ENCODE data around the gene CNTNAP4.

Gene CNTNAP4

DNA sequence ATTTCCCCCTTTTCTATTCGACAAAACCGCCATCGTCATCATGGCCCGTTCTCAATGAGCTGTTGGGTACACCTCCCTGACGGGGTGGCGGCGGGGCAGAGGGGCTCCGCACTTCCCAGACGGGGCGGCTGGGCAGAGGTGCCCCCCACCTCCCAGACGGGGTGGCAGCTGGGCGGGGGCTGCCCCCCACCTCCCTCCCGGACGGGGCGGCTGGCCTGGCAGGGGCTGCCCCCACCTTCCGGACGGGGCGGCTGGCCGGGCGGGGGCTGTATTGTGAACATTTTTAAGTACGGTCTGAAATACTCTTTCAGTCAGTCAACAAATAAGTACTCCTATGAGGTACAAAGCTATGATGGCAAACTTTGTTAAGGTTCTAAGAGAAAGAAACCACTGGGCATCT lies 222.8 kb downstream of the CNTNAP4 start:
- DNase-seq, result no peak

DNA sequence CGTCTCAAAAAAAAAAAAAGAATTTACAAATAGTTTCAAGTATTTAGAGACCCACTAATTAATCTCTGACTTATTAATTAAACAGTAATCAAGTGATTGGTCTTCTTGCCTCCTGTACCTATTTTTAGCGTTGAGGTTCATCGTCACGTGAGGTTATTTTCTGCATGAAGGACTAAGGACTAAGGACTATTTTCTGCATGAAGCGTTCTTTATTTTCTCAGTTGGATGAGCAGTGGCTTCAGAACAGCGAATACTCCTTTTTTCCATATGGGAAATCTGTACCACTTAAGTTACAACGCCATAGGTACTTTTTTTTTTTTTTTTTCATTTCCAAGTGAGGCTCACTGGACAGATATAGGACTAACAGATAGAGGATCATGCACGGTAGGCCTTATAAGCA lies 224.9 kb downstream of the CNTNAP4 start:
- DNase-seq, result no peak

DNA sequence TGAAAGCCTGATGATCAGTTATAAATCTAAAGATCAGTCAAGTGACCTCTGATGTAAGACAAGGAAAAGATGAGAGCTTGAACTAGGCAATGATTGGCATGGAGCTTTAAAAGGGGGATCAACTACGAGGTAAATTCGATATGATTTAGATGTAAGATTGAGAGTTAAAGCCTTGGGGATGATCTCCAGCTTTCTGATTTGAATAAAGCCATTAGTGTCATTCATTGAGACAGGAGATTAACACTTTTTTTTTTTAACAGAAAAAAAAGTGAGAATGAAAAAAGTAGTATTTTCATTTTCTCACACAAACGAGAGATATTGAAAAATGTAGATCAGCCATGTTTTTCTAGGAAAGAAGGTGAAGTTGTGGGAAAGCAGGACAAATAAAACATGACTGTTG lies 225.4 kb downstream of the CNTNAP4 start:
- DNase-seq, result no peak

DNA sequence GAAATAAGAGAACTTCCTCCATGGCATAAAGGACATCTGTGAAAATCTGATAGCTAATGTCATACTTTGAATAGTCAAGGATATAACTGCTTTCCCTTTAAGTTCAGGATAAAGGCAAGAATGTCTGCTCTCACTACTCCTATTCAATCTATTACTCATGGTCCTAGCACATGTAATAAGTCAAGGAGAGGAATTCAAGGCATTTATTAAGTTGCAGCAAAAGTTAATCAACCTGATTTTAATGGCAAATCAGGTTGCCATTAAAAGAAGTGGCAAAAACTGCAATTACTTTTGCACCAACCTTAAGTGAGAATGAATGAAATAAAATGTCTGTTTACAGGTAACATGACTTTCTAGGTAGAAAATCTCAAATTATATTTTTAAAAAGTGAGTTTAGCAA lies 225.9 kb downstream of the CNTNAP4 start:
- no peak for DNase-seq

DNA sequence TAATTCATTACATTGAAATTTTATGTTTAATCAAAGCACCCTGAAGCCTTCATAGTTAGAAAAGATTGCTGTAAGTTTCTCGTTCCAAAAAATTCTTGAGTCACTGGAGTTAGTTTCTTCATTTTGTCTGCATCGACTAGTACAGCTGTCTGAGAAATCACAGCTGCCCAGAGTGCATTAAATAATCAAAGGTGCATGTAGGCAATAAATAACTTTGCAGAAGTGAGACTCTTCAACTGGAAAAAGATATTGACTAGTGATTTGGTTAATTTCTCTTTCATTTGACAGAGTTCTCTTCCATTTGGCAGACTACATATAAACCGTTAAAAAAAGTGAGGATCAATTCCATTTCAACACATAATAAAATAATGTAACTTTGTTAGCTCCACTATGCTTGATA lies 234.0 kb downstream of the CNTNAP4 start:
- no peak for DNase-seq

DNA sequence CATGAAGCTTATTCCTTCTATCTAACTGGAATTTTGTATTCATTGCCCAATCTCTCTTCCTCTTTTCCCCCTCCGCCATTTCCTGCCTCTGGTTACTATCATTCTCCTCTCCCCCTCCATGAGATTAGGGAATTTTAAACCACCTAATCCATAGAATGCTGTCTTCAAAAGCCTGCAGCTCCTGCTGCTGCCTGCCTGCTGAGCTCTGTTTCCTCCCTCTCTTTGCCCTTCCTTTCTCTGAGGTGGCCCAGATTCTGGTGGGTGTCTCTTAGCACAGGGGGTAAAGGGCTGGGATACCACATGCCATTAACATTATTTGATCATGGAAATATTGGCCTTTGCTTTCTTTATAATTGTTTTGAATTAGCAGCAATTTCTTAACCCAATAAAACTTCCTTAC lies 241.6 kb downstream of the CNTNAP4 start:
- DNase-seq, result no peak

DNA sequence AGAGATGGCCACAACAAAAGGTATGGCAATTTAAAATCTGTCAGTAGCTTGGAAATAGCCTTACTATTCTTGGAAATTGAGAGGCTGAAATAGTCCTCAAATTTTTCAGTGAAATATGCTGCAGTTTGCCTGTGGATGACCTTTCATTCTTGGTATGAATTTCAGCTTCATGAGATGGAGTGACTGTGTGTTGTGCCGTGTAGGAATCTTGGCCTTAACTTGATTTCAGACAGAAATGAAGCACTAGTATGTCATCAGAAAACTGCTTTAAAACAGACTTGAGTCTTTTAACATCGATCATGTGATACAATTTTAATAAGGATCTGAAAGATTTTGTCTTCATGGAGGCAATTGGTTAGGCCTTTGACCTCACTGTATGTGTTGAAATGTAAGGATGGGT lies 247.2 kb downstream of the CNTNAP4 start:
- DNase-seq, result no peak

DNA sequence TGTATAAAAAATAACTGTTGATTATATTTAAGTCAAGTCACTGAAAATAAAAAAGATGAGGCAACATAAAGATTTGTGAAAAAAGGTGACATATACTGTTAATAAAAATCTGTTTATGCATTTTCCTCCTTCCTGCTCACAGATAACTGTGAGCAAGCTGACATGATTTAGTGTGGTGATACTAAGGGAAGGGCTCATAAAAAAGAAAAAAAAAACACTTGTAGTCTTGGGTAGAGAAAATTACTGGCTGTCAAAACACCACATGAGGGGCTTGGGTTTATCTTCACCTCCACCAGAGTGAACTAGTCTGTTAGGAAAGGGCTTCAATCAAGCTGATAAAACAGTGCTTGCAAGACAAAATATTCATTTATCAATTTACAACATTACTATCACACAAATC lies 247.6 kb downstream of the CNTNAP4 start:
- no peak for DNase-seq

DNA sequence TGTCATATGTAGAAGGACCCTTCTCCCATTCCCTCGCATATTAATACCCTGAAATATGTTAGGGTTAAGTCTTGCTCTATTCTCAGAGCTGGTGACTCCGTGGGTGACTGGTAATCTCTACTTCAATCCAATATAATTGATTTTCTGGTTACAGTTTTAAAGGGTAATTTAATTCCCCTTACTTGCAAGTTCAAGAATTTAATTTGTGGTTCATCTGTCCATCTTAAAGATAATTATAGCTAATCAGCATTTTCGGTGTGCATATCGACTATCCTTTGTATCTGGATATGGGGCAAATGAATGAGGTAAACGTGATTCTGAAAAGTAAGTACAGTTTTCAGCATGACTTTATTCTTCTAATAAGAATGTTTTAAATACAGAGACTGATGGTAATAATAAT lies 250.0 kb downstream of the CNTNAP4 start:
- no peak for DNase-seq

DNA sequence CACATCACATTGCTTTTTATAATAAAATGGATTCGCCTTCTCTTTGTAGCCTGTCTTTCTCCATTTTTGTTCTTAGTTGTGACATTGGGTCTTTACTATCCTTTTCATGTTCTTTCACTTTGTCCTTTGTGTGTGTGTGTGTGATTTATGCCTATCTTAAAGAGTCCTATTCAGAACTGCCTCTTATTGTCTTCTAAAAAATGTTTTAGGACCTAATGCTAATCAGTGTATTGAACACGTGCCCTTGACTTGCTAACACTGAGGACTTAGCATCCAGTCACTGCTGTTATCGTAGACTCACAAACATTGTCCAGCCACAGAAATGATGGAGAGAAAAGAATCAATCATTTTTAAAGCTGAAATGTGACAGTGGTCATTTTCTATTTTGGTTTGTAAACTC lies 251.9 kb downstream of the CNTNAP4 start:
- no peak for DNase-seq

DNA sequence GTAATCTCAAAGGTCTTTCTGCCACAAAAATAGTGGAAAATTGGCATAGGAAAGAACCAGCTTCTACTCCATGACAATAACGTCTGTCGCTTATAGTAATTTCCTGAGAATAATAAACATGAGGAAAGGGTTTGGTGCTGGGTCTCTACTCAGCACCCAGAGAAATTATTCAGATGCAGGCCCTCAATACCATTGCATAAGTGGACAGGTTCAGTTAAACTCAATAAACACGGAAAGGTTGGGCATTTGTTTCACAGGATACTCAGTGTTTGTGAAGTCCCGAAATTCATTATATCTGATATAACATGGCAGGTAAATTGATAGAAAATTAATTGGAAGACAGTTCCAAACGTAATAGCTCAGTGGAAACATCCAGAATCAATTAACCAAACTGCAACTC lies 254.0 kb downstream of the CNTNAP4 start:
- no peak for DNase-seq

DNA sequence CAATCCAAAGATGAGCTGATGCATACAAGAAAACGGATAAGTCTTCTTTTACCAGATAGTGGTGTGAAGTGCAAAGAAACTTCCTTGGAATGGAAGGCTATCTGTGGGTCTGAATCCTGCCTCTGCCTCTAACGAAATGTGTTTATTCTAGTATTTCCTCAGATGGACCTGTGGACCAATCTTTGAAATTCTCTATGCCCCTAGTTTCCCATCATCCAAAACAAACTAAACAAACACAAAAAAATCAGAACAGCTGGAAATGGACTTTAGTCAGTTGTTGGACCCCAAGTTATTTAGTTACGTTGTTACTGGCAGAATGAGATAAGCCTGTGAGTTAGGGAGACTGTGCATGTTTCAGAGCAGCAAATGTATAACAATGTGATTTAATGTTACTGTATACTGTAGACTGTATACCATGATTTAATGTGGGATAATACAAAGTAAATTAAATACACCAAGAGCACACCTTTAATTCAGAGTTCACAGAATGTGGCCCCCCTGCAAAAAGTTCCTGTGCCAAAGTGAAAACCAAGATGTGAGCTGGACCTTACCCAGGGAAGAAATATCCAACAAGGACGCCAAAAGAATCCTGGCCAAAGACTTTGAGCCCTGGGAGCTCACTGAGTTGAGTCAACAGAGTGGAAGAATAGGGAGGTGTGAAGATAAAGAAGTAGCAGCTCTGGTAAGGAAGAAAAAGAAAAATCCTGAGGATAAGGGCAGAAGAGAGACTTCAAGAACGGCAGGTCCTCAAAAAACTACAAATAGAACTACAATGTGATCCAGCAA lies 255.2 kb downstream of the CNTNAP4 start:
- DNase-seq, result no peak

DNA sequence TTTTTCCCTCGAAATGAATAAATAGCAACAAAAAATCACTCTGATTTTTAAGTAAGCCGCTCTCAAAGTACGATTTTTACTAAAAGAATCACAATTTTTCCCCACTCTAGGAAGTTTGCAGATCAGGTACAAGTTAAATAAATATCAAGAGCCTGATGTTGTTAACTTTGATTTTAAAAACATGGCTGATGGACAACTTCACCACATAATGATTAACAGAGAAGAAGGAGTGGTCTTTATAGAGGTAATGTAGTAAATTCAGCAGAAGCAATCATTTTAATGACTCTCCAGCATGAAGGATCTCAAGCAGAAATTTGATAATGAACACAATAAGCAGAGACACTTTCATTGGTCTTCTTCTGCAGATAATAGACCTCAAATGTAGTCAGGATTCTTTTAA lies 262.4 kb downstream of the CNTNAP4 start:
- no peak for DNase-seq

DNA sequence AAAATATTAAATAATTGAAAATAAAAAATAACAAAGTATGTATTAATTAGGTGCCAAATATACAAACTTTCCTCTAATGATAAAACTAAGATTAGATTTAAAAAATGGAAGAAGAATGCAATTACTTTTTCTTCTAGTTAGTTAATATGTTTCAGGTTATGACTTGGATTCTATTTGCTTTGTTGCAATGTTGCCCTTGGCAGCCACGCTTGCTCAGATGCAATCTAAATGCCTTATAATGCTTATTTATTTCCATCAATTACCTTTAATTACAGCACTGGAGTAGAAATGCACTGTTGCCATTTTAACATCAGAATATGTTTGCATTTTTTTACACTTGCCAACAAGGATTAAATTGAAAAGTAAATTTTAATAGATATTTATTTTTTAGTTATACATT lies 263.9 kb downstream of the CNTNAP4 start:
- DNase-seq, result no peak

DNA sequence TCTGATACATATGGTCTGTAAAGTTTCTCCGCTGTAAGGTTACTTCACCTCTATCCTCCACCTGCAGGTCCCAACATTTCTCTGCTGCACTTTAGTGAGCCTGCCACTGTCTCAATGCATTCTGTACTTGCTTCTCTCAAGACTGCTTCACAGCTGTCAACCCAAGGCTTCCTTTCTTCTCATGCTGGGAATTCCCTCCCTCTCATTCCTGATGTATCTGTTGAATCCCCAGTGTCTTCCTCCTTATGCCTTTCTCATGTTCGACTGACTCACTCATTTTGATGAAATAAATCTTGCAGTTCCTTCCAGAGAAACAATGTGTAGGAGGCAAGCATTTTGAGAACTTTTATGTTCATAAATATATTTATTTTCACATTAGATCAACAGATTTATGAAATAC lies 288.3 kb downstream of the CNTNAP4 start:
- DNase-seq, result no peak

DNA sequence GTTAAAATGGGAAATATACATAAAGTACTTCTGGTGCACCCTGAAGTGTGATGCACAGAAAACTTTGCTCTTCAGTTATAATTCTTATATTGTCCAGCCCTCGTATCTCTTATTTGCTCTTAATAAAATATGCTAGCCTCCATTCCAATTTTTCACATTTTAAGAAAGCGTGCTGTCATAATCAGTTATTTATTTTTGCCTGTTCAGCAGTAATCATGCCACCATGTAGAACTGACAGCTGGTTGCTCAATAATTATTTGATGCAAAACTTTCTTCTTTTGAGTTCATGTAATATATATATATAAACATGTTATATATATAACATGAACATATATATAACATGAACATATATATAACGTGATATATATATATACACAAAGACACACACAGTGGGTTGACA lies 294.6 kb downstream of the CNTNAP4 start:
- no peak for DNase-seq

DNA sequence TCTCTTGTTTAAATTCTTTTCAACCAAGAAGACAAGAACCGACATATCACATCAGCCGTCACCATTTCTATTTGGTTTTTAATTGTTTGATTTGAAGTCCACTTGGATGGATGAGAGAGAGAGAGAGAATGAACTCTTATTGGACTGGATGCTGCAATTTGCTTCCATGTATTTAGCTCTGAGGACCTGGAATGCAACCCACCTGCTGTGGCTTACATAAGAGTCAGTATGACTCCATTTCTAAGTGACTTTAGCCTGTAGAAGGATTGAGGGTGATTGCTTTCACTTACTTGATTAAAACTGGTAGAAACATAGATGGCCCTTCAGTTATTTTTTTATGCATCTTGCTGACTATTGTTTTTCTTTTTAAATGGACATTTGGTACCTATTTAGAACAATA lies 296.1 kb downstream of the CNTNAP4 start:
- DNase-seq, result no peak

DNA sequence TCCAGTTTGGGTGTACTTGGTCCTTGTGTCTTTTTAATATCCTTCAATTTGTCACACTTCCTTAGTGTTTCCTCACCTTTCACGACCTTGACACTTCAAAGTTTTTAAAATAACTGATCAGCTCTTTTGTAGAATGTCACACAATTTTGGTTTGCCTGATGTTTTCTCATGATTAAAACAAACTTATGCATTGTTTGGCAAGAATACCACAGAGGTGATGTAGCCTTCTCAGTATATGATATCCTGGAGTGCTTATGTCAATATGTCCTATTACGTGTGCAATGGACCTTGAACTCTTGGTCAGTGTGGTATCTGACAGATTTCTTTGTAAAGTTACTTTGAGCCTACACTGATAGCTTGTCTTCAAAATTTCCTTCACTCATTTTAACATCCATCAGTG lies 297.4 kb downstream of the CNTNAP4 start:
- no peak for DNase-seq

DNA sequence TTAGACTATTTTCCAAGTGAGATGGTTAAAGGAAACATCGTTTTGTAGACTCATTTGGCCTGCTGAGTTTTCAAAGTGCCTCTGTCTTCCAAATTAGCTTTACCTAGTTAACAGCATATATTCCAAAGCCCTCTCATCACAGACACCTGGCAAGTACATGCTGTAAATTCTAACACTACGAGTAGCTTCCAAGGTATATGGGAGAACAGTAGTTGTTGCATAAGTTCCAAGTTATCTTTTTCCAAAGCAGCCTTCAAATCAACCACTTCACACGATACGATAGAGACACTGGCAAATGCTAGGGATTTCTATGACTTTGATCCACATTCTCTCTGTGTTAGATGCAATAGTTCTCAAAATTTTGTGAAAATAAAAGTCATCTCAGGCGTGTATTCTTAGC lies 299.3 kb downstream of the CNTNAP4 start:
- no peak for DNase-seq

DNA sequence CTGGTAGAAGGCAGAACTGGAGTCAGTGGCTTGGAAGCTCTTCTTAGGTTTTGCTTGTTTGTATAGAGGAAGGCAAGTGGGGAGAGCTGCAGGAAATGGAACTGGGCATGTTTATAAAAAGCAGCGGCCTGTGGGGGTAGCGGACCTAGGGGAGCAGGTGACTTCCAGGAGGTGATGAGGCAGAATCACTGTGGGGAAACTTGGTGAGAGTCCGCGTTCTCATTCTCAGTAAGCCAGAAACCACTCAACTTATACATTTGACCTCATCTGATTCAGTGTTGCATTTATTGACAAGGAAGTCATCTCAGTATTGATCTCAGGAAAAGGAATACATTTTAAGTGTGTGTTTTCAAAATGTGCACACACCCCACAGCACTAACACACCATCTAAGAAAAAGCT lies 299.8 kb downstream of the CNTNAP4 start:
- DNase-seq, result no peak

DNA sequence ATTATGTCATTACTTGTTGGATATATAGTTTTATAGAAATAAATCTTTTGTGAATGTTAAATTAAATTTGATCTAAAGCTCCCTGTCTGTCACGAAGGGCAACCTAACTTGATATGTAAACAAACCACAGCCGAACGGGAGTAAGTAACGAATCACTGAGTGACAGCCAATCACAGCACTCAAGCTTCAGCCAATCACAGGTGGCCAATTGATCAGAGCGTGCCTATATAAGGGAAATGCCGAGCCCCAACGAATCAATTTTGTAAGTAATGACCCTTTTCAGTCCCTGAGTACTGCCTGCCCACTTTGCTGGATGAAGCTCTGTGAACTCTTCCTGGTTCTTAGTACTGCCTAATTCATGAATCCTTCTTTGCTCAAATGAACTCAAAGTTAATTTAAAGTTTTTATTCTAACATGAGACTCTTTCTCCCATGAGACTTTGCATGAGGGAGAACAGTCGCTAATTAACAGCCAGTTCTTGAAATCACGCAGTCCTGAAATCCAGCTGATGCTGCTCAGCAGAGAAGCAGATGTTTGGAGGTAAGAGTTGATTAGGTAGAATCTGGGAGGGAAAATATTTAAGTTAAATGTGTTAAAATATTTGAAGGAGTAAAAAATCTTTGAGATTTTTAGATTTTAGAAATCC lies 302.2 kb downstream of the CNTNAP4 start:
- DNase-seq, result no peak

DNA sequence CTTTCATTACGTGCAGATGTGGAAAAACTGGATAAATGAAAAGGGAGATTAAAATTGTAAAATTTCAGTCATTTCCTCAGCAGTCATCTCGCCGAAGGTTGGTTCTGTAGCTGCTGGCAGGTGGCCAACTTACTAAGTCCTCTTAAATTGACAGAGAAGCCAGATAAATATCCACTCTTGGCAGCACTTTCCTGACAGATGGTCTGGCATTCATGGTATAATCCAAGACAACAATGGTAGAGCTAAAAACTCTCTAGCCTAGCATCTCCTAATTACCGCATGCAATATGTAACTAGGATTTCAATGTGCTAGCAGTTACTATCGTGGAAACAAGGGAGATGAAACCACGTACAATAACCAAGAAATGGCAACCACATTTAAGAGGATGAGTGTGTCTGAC lies 306.3 kb downstream of the CNTNAP4 start:
- DNase-seq, result peak; percentile 4

DNA sequence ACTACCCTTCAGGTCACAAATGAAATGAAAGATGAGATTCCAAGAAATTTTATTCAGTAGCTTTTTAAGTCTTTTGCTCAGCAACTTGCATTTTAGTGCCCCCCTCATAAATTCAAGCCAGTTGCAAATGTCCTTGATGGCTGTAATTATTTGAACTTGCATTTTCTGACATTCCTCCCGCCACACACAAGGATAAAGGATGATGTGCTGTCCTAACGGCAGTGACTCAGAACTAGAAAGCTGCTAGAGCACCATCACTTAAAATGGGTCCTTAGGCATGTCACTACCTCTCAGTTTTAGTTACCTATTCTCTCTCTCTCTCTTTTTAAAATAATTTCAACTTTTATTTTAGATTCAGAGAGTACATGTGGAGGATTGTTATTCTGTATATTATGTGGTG lies 306.7 kb downstream of the CNTNAP4 start:
- DNase-seq, result no peak

DNA sequence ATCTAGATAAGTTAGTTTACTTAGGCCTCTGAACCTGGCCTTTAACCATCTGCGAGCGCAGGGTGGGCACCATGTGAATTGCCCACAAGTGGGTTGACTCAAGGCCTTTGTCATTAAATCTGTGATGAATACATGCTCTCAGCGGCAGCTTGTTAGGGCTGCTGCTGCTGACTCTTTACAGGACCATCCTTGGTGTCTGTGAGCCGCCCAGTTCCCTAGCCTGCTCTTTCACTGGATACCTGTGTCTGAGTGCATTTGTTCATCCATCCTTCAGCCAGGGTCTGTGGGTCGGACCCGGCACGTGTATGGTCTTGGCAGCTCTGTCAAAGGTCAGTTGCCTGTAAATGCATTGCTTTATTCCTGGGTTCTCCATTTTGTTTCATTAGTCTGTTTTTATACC lies 321.3 kb downstream of the CNTNAP4 start:
- no peak for DNase-seq

DNA sequence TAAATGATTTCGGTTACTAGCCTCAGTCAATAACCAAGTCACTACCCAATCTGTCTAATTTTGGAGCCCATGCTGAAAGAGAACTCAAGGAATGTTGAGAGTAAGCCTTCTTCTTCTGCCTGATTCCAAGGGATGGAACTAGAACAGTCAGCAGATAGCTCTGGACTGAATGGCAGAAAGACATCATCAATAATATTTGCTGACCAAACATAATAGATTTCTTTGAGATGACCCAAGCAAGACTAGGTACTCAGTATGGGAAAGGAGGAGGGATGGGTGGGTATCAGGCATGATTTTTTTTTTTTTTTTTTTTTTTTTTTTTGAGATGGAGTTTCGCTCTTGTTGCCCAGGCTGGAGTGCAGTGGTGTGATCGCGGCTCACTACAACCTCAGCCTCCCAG lies 330.1 kb downstream of the CNTNAP4 start:
- no peak for DNase-seq

Measured in hematopoietic multipotent progenitor cell treated with erythropoietin and hydrocortisone succinate and interleukin-3 and kit ligand, for 4 days (in vitro differentiated cells).